GM20431 (cell line): ENCODE measurements around the gene AFP.

Source experiments
- in situ Hi-C: fragments of 300-500 bp; cut with MseI, MboI; formaldehyde crosslinking; loops from one replicate; pipeline ENCODE4 v1.15.0; 2020; ENCODE audit warnings: low sequenced_read_pairs; ENCODE audit not compliant: unreplicated experiment

Gene AFP

GRCh38 chr4:73413294-73413755, 22.7 kb upstream of the AFP start:
- in situ Hi-C loops, result no loop called here

- in situ Hi-C loops, result no loop called here
Observed at GRCh38 chr4:73414936-73415271, 21.1 kb upstream of the AFP start.

- in situ Hi-C loops, result no loop called here
Observed at GRCh38 chr4:73415807-73416238, 20.2 kb upstream of the AFP start.

DNA sequence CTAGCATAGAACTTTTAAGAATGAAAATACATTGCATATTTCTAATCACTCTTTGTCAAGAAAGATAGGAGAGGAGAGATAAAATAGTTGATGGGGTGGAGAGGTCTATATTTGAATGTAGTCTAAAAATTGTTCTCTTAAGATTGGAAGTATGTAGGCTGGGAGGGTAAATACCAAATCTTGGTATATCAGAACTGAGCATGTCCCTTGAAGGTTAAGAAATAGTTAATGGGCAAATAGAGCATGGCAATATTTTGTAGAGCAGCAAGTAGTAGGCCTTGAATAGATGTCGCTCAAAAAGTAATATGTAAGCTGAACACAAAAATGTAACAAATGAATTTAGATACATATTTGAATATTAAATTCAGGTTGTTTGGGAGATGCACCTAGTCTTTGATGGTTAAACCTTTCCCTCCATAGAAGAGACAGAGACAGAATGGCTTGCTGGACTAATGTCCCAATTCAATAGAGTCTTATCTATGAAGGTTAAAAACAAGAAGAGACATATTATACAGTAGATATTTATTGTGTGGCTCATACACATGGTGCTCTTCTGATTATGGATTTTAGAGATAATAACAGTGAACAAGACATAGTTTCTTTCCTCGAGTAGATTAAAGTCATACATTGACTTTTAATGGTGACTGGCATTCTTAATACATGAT, 19.5 kb upstream of the AFP start:
- in situ Hi-C loops, result no loop called here

DNA sequence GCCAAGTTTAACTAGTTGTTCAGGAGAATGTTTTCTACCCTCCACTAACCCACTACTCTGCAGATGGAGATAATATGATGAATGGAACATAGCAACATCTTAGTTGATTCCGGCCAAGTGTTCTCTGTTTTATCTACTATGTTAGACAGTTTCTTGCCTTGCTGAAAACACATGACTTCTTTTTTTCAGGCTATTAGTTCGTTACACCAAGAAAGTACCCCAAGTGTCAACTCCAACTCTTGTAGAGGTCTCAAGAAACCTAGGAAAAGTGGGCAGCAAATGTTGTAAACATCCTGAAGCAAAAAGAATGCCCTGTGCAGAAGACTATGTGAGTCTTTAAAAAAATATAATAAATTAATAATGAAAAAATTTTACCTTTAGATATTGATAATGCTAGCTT, 18.7 kb upstream of the AFP start:
- in situ Hi-C loops, result no loop called here

- in situ Hi-C loops, result no loop called here
Observed at GRCh38 chr4:73417973-73418372, 18.0 kb upstream of the AFP start.

DNA sequence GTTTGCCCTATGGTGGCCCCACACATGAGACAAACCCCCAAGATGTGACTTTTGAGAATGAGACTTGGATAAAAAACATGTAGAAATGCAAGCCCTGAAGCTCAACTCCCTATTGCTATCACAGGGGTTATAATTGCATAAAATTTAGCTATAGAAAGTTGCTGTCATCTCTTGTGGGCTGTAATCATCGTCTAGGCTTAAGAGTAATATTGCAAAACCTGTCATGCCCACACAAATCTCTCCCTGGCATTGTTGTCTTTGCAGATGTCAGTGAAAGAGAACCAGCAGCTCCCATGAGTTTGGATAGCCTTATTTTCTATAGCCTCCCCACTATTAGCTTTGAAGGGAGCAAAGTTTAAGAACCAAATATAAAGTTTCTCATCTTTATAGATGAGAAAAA, 17.3 kb upstream of the AFP start:
- in situ Hi-C loops, result no loop called here

- in situ Hi-C loops, result no loop called here
Observed at GRCh38 chr4:73419106-73420038, 16.6 kb upstream of the AFP start.

DNA sequence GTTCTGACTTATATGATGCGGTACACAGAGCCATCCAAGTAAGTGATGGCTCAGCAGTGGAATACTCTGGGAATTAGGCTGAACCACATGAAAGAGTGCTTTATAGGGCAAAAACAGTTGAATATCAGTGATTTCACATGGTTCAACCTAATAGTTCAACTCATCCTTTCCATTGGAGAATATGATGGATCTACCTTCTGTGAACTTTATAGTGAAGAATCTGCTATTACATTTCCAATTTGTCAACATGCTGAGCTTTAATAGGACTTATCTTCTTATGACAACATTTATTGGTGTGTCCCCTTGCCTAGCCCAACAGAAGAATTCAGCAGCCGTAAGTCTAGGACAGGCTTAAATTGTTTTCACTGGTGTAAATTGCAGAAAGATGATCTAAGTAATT, 15.4 kb upstream of the AFP start:
- in situ Hi-C loops, result no loop called here

DNA sequence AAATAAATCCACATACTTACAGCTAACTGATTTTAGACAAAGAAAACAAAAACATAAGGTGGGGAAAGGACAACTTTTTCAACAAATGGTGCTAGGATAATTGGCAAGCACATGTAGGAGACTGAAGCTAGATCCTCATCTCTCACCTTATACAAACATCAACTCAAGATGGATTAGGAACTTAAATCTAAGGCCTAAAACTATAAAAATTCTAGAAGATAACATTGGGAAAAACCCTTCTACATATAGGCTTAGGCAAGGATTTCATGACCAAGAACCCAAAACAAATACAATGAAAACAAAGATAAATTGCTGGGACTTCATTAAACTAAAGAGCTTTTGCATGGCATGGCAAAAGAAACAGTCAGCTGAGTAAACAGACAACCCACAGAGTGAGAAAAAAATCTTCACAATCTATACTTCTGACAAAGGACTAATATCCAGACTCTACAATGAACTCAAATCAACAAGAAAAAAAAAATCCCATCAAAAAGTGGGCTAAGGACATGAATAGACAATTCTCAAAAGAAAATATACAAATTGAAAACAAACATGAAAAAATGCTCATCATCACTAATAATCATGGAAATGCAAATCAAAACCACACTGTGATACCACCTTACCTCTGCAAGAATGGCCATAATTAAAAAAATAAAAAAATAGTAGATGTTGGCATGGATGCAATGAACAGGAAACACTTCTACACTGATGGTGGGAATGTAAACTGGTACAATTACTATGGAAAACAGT, 14.1 kb upstream of the AFP start:
- in situ Hi-C loops, result no loop called here

DNA sequence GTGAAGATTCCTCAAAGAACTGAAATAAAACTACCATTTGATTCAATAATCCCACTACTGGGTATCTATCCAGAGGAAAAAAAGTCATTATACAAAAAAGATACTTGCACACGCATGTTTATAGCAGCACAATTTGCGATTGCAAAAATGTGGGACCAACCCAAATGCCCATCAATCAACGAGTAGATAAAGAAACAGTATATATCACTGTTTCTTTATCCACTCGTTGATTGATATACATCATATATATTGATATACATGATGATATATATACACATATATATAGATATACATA, 13.6 kb upstream of the AFP start:
- in situ Hi-C loops, result no loop called here

GRCh38 chr4:73423184-73423583, 12.8 kb upstream of the AFP start:
- in situ Hi-C loops, result no loop called here

DNA sequence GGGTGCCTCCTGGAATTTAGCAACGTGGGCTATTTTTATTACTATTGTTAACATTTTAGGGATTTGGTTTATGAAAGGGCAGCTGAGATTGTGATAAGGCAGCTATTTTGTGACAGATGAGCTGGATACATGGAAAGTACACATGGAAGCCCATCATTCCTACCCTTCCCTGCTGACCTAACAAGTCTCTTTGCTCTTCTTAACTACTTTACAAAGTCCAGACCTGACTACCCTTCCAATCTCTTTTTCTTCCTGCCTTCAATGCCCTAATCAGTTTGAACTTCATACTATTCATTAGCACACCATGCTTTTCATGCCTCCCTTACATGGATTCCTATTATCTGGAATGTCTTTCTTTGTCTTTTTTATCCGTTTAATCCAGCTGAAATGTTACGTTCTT, 9.4 kb upstream of the AFP start:
- in situ Hi-C loops, result no loop called here

- in situ Hi-C loops, result no loop called here
Observed at GRCh38 chr4:73429118-73429517, 6.9 kb upstream of the AFP start.

DNA sequence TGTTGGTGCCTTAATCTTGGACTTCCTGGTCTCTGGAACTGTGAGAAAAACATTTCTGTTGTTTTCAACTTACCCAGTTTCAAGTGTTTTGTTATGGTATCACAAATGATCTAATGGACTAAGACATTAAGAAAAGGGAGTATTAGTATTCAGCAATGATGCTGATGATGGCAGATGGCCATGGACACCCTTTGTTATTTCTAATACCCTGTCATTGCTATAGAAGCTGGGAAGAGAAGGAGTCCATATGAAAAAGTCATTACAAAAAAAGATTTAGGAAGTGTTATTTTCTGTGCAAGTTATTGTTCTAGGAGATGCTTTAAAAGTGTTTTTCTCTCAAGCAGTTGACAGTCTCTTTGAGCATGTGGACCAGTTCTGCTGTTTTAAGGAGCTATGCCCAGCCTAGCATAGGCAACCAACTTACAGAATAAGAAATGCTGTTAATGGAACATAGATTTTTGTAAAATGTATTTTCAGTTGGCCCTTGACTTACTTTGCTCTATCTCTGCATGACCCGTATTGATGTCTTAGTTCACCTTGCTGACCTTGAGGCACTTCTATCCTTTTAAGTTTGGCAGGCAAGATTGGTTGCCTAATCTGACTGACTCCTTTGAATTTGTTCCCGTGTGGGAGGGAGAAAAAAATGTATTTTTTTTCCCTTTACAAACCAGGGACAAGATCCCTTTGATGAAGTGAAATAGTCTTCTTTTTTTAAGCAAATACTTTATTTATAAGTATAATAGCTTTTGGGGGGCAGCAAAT, 6.0 kb upstream of the AFP start:
- in situ Hi-C loops, result no loop called here

DNA sequence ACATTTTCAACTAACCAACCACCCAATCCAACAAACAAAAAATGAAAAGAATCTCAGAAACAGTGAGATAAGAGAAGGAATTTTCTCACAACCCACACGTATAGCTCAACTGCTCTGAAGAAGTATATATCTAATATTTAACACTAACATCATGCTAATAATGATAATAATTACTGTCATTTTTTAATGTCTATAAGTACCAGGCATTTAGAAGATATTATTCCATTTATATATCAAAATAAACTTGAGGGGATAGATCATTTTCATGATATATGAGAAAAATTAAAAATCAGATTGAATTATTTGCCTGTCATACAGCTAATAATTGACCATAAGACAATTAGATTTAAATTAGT, 4.2 kb upstream of the AFP start:
- in situ Hi-C loops, result no loop called here

- in situ Hi-C loops, result no loop called here
Observed at GRCh38 chr4:73432169-73433000, 3.6 kb upstream of the AFP start.

DNA sequence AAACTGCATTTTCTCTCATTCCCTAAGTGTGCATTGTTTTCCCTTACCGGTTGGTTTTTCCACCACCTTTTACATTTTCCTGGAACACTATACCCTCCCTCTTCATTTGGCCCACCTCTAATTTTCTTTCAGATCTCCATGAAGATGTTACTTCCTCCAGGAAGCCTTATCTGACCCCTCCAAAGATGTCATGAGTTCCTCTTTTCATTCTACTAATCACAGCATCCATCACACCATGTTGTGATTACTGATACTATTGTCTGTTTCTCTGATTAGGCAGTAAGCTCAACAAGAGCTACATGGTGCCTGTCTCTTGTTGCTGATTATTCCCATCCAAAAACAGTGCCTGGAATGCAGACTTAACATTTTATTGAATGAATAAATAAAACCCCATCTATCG, 2.9 kb upstream of the AFP start:
- in situ Hi-C loops, result no loop called here

- in situ Hi-C loops, result no loop called here
Observed at GRCh38 chr4:73434311-73434710, 1.7 kb upstream of the AFP start.
